MM.1S (cell line): ENCODE data around the gene TRAPPC1.

Experiments
- EZH2 ChIP-seq: fragments of 300-600 bp; sonication (generic); optimal IDR thresholded peaks from 2 replicates; pipeline ENCODE3; 2017; ENCODE audit warnings: low read depth, mild to moderate bottlenecking, antibody characterized with exemption, low read length, mixed read lengths
- EZH2phosphoT487 ChIP-seq: fragments of 300-600 bp; sonication (generic); IDR thresholded peaks from 2 replicates; pipeline ENCODE4 v1.6.1; 2018; ENCODE audit warnings: antibody characterized with exemption, low read length
- TF ChIP-seq, protein P1 (sequence below): fragments of 300-600 bp; sonication (generic); IDR thresholded peaks from 2 replicates; pipeline ENCODE4 v1.5.1; 2016; ENCODE audit warnings: antibody characterized with exemption, low read length, mixed read lengths

DNA sequence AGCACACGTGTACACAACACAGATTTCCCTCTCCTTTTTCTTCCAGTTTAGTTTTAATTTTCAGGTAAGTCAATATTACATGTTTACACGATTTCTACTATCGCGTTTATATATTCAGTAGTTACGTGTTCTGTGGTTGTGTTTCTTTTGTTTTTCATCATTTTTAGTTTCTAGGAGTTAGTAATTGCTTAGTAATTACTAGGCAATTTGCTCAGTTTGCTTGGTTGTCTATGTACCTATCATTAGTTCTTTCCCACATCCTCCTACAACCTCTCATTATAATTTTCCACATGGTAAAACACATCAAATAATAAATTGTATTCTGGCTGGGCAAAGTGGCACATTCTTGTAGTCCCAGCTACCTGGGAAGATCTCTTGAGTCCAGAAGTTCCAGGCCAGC lies 46.1 kb upstream of the TRAPPC1 start:
- TF ChIP-seq, protein P1, sequence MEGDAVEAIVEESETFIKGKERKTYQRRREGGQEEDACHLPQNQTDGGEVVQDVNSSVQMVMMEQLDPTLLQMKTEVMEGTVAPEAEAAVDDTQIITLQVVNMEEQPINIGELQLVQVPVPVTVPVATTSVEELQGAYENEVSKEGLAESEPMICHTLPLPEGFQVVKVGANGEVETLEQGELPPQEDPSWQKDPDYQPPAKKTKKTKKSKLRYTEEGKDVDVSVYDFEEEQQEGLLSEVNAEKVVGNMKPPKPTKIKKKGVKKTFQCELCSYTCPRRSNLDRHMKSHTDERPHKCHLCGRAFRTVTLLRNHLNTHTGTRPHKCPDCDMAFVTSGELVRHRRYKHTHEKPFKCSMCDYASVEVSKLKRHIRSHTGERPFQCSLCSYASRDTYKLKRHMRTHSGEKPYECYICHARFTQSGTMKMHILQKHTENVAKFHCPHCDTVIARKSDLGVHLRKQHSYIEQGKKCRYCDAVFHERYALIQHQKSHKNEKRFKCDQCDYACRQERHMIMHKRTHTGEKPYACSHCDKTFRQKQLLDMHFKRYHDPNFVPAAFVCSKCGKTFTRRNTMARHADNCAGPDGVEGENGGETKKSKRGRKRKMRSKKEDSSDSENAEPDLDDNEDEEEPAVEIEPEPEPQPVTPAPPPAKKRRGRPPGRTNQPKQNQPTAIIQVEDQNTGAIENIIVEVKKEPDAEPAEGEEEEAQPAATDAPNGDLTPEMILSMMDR = no peak
- TF ChIP-seq EZH2phosphoT487 (no peak), EZH2 (no peak)
